D341Med (cell line): ENCODE data around the gene ROR2.
"Not testable (repeated sequence)": the region's sequence is repeated elsewhere in the genome, so short reads cannot be mapped to it uniquely, and the experiment has no call there.

Source experiments
- DNase-seq: peaks from one replicate; pipeline ENCODE4 v3.0.0; 2012; ENCODE audit warnings: low spot score

ROR2 gene

GRCh38 chr9:91629718-91630117, 320.3 kb downstream of the ROR2 start:
- DNase-seq: no peak

- DNase-seq: no peak
Measured at GRCh38 chr9:91628892-91629291, 321.1 kb downstream of the ROR2 start.

GRCh38 chr9:91625331-91625730, 324.7 kb downstream of the ROR2 start:
- no peak for DNase-seq

- DNase-seq: no peak
Measured at GRCh38 chr9:91623004-91623403, 327.0 kb downstream of the ROR2 start.

GRCh38 chr9:91622121-91622520, 327.9 kb downstream of the ROR2 start:
- DNase-seq: not testable (repeated sequence)

GRCh38 chr9:91614044-91614443, 336.0 kb downstream of the ROR2 start:
- DNase-seq: not testable (repeated sequence)

GRCh38 chr9:91611582-91611981, 338.4 kb downstream of the ROR2 start:
- no peak for DNase-seq

- DNase-seq: no peak
Measured at GRCh38 chr9:91606255-91606995, 343.6 kb downstream of the ROR2 start.

GRCh38 chr9:91604451-91605179, 345.4 kb downstream of the ROR2 start:
- DNase-seq: no peak

GRCh38 chr9:91603932-91604331, 346.1 kb downstream of the ROR2 start:
- DNase-seq: no peak

GRCh38 chr9:91599564-91599963, 350.5 kb downstream of the ROR2 start:
- no peak for DNase-seq

- DNase-seq: no peak
Measured at GRCh38 chr9:91591627-91592026, 358.4 kb downstream of the ROR2 start.

GRCh38 chr9:91589101-91589553, 360.9 kb downstream of the ROR2 start:
- no peak for DNase-seq

- no peak for DNase-seq
Measured at GRCh38 chr9:91586282-91586681, 363.7 kb downstream of the ROR2 start.

- no peak for DNase-seq
Measured at GRCh38 chr9:91583966-91584365, 366.1 kb downstream of the ROR2 start.

GRCh38 chr9:91583161-91583875, 366.7 kb downstream of the ROR2 start:
- DNase-seq: no peak

GRCh38 chr9:91582181-91582580, 367.8 kb downstream of the ROR2 start:
- no peak for DNase-seq

- DNase-seq: no peak
Measured at GRCh38 chr9:91580136-91580535, 369.9 kb downstream of the ROR2 start.

- no peak for DNase-seq
Measured at GRCh38 chr9:91578911-91579310, 371.1 kb downstream of the ROR2 start.

GRCh38 chr9:91577633-91578061, 372.4 kb downstream of the ROR2 start:
- DNase-seq: no peak

- no peak for DNase-seq
Measured at GRCh38 chr9:91572811-91573210, 377.2 kb downstream of the ROR2 start.

- no peak for DNase-seq
Measured at GRCh38 chr9:91572044-91572443, 378.0 kb downstream of the ROR2 start.

GRCh38 chr9:91571036-91571435, 379.0 kb downstream of the ROR2 start:
- DNase-seq: no peak
